Muscle of leg (tissue), 11 donors: ENCODE measurements around the gene EML6. TPM values are rescaled to one million over a fixed set of nuclear protein-coding genes. Genes with fewer than 3 reads are reported as not detected.
A peak's percentile ranks its signal among the peaks of the same experiment; 100 is the strongest.

Source experiments
- DNase-seq: peaks from one replicate; pipeline ENCODE4 v3.0.0; 2013
- H3K27ac ChIP-seq: one replicate; pipeline ENCODE4 v1.5.1; 2013; ENCODE audit warnings: mild to moderate bottlenecking, low read length, control low read depth
- H3K27me3 ChIP-seq: one replicate; pipeline ENCODE4 v1.6.1; 2013; ENCODE audit warnings: low read length; ENCODE audit not compliant: control insufficient read depth, insufficient read depth
- H3K36me3 ChIP-seq: one replicate; pipeline ENCODE4 v1.6.1; 2013; ENCODE audit warnings: low read length; ENCODE audit not compliant: control insufficient read depth, insufficient read depth
- H3K4me1 ChIP-seq: one replicate; pipeline ENCODE4 v1.6.1; 2013; ENCODE audit warnings: low read length; ENCODE audit not compliant: control insufficient read depth, insufficient read depth
- H3K4me3 ChIP-seq: one replicate; pipeline ENCODE4 v1.5.1; 2013; ENCODE audit warnings: low read length, control low read depth
- H3K9me3 ChIP-seq: replicated peaks from 2 replicates; pipeline ENCODE4 v1.6.1; 2013; ENCODE audit warnings: low read depth, low read length; ENCODE audit not compliant: control insufficient read depth
- WGBS: methylation state at CpG from one replicate; pipeline ENCODE4 v1.1.5; 2013; ENCODE audit warnings: missing lambda C conversion rate; ENCODE audit not compliant: insufficient coverage; 5-methylcytosine and 5-hydroxymethylcytosine counted together
- polyA plus RNA-seq, 8 donors: library from polyadenylated mRNA; unstranded; fragments of 120-200 nt; gene quantifications; one replicate each; pipeline versions ENCODE4 v1.2.1 to v1.2.3, GENCODE V29; 2013; ENCODE audit warnings: inconsistent platforms in 1 of 8, low replicate concordance in 1 of 8; ENCODE audit not compliant: insufficient read length in 8 of 8, insufficient read depth in 1 of 8
- total RNA-seq: library from RNA; stranded (reverse); fragments of 120-200 nt; gene quantifications from one replicate; pipeline ENCODE4 v1.2.4, GENCODE V29; 2013

The EML6 gene
- total and polyA plus RNA-seq, 9 donors = 11.2 to 32.1 (median 18.8) TPM

- no peaks in the 10 kb centered on the region for H3K36me3 ChIP-seq
- WGBS = 80% methylated on average over 4 of the region's 9 CpGs
Measured at GRCh38 chr2:54946220-54946805, 222.9 kb downstream of the EML6 start.

DNA sequence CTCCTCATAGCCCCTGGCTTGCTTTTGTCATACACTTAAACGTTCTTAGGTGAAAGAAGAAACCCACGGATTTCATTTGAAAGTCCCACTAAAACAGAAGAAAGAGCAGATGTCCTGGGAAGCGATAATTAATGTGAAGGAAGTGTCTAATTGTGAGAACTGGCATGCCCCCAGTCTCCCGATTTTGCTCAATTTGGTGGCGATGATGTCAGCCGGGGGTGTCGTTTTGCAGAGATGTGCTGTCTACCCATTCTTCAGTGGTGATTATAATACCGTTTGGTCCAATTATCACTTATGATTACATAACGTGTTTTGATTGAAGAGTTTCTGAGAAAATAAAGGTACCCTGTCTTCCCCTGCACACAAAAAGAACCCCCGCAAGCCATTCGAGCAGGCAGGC is 223.7 kb downstream of the EML6 start:
- H3K36me3 ChIP-seq = no peaks in the 10 kb centered on the region
- 64% methylated on average over 3 of the region's 11 CpGs for WGBS
- H3K27ac ChIP-seq = no peak overlapping the region
- no peaks in the 10 kb centered on the region for H3K27me3 ChIP-seq
- H3K4me3 ChIP-seq = no peak overlapping the region
- H3K4me1 ChIP-seq = peaks cover 17% of the 10 kb centered on the region
- no peak for DNase-seq
- no peaks in the 10 kb centered on the region for H3K9me3 ChIP-seq

More at GRCh38 chr2:54946220-54946805, 222.9 kb downstream of the EML6 start:
- Histone ChIP-seq H3K27me3 (no peaks in the 10 kb centered on the region), H3K27ac (peak overlapping the region; percentile 71), H3K4me1 (peaks cover 19% of the 10 kb centered on the region), H3K4me3 (no peak overlapping the region), H3K9me3 (no peaks in the 10 kb centered on the region)
- peak; percentile 47 for DNase-seq

DNA sequence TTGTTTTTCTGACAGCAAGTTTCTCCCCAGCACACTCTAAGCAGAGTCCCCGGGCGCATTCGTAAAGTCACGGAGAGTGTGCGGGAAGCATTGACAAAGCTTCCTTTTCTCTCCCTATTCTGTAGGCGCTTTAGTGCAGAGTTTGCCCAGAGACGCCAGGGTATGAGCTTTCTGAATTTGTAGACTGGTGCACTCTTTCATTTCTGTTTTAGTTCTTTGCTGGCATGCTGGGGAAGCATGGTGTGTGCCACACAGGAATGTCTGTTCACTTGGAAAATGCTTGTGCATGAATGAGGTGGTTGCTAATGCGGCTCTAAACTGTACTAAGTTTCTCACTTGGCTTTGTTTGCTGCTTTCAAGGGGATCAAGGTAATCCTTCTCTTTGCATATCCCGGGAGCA is 224.2 kb downstream of the EML6 start:
- Histone ChIP-seq H3K27ac (no peak overlapping the region), H3K36me3 (no peaks in the 10 kb centered on the region), H3K9me3 (no peaks in the 10 kb centered on the region), H3K4me3 (no peak overlapping the region), H3K4me1 (peaks cover 17% of the 10 kb centered on the region), H3K27me3 (no peaks in the 10 kb centered on the region)
- no peak for DNase-seq
- WGBS = 100% methylated on average over 1 of the region's 9 CpGs

GRCh38 chr2:54948120-54948519 is 224.7 kb downstream of the EML6 start:
- Histone ChIP-seq H3K27ac (no peak overlapping the region), H3K27me3 (no peaks in the 10 kb centered on the region)
- 75% methylated on average over 10 of the region's 12 CpGs for WGBS

DNA sequence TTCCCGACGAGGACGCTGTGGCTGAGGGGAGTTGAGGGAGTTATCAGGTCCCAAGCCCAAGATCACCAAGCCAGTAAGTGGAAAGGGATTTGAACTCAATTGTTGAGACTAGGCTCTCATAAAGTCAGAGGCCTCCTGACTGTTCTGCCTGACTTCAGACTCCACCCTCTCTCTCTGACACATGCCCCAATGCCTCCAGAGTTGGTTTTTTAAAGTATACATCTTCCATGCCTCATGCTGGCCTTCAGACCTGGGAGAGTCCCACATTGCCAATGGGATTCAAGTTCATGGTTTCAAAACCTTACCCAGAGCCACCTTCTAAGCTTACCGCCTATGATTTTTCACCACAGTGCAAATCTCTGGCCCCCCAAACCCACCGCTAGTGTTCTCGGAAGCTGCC is 226.0 kb downstream of the EML6 start:
- H3K4me1 ChIP-seq = peaks cover 17% of the 10 kb centered on the region
- H3K36me3 ChIP-seq = no peaks in the 10 kb centered on the region
- H3K9me3 ChIP-seq = no peaks in the 10 kb centered on the region
- H3K4me3 ChIP-seq = no peak overlapping the region
- WGBS = 92% methylated on average over 3 of the region's 6 CpGs
- DNase-seq = no peak
- no peaks in the 10 kb centered on the region for H3K27me3 ChIP-seq
- no peak overlapping the region for H3K27ac ChIP-seq

More at GRCh38 chr2:54948120-54948519, 224.7 kb downstream of the EML6 start:
- no peaks in the 10 kb centered on the region for H3K9me3 ChIP-seq
- H3K4me1 ChIP-seq = peaks cover 17% of the 10 kb centered on the region
- DNase-seq = no peak
- no peak overlapping the region for H3K4me3 ChIP-seq
- H3K36me3 ChIP-seq = no peaks in the 10 kb centered on the region

DNA sequence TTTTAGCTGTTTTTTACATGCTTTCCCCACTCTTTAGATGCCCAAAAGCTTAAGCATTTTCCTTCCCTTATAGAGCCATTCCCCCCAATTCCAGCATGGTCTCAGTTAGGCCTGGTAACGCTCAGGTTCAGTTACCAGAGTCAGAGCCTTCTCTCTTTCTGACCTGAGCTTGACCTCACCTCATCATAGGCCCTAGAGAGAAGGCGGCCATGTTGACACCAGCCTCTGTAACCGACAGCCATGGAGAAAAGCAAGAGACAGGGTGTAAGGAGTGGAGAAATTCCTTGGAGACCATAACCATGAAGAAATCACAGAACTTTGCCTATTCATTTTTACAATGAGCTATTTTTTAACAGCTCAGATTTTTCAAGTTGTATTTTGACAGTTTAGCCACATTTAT is 227.3 kb downstream of the EML6 start:
- Histone ChIP-seq H3K27ac (no peak overlapping the region), H3K4me3 (no peak overlapping the region), H3K27me3 (no peaks in the 10 kb centered on the region), H3K36me3 (no peaks in the 10 kb centered on the region), H3K4me1 (peaks cover 16% of the 10 kb centered on the region), H3K9me3 (no peaks in the 10 kb centered on the region)
- WGBS = no CpG with 5 or more reads among the region's 3 CpGs
- DNase-seq = no peak

DNA sequence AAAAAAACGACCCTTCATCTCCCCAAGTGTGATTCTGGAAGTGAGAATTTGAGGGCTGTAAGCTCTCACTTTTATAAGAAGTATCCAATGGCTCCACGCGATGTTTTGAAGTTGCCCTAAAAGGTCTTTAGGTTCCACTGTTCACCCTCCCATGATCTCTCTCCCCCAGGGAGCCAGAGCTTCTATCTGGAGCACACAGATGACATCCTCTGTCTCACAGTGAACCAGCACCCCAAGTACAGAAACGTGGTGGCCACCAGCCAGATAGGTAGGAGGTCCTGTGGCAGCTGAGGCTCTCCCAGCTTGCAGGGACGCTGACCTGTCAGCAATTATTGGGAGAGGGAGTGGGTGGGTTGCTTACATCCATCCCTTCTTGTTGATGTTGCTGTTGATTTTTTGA is 229.0 kb downstream of the EML6 start:
- Histone ChIP-seq H3K27me3 (no peaks in the 10 kb centered on the region), H3K4me1 (peaks cover 12% of the 10 kb centered on the region), H3K4me3 (no peak overlapping the region), H3K36me3 (no peaks in the 10 kb centered on the region), H3K9me3 (no peaks in the 10 kb centered on the region), H3K27ac (no peak overlapping the region)
- WGBS = 78% methylated on average over 4 of the region's 5 CpGs
- DNase-seq = no peak

GRCh38 chr2:54952978-54953456 is 229.6 kb downstream of the EML6 start:
- DNase-seq = no peak
- WGBS = 85% methylated on average over 5 of the region's 9 CpGs

DNA sequence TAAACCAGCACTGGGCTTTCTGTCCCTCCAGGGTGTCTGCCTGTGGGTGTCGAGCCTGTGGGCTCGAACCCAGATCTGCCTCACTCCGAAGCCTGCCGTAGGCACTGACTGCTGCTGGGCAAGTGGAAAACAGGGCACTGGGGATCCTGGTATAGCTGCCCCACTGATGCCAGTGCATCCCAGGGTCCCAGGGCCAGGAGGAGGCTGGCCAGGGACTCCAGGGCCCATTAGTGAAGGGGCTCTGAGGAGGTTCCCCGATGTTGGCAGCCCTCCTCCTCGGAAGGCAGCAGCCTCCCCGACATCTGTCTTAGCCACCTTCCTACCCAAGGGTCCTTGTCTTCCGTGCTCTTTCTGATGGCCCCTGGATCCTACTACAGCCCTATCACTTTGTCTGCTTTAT is 230.7 kb downstream of the EML6 start:
- 70% methylated on average over 5 of the region's 8 CpGs for WGBS
- Histone ChIP-seq H3K4me1 (peaks cover 22% of the 10 kb centered on the region), H3K36me3 (no peaks in the 10 kb centered on the region), H3K4me3 (no peak overlapping the region), H3K27ac (no peak overlapping the region), H3K27me3 (no peaks in the 10 kb centered on the region), H3K9me3 (no peaks in the 10 kb centered on the region)
- DNase-seq = no peak

More at GRCh38 chr2:54952978-54953456, 229.6 kb downstream of the EML6 start:
- no peak overlapping the region for H3K27ac ChIP-seq
- no peak overlapping the region for H3K4me3 ChIP-seq
- no peaks in the 10 kb centered on the region for H3K9me3 ChIP-seq
- H3K36me3 ChIP-seq = no peaks in the 10 kb centered on the region
- H3K27me3 ChIP-seq = no peaks in the 10 kb centered on the region
- H3K4me1 ChIP-seq = peaks cover 17% of the 10 kb centered on the region

DNA sequence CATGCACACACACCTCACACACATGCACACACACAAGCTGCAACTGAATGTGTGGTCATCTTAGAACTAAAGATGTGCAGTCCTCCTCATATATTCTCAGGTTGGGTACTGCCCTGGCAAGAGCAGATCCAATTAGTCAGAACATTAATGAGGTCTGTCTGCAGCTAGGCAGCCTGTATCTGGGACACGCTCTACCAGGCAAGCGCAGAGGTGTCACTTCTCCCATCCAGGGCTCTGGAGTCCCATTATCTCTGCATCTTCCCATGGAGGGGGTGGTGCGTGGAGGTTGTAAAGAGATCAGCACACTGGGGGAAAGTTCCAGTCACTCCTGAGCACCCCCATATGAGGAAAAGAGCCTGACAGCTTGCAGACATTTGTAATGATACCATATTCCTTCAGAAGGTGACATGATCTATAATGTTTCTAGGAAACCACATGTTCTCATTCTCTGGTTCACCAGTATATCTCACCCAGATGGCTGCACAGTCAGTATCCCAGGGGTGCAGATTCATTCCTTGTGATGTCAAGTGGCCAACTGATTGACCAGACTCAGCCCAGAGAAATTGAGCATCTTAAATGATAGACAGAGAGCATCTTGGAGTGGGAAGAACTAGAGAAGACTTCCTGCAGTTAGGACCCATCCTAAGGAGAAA is 231.4 kb downstream of the EML6 start:
- no peak for DNase-seq
- Histone ChIP-seq H3K36me3 (no peaks in the 10 kb centered on the region), H3K9me3 (no peaks in the 10 kb centered on the region), H3K27ac (no peak overlapping the region), H3K27me3 (no peaks in the 10 kb centered on the region), H3K4me3 (no peak overlapping the region), H3K4me1 (peaks cover 22% of the 10 kb centered on the region)
- no CpG with 5 or more reads among the region's 3 CpGs for WGBS
